ENCODE measurements around the gene ROBO1.
"Not testable (repeated sequence)": the region's sequence is repeated elsewhere in the genome, so short reads cannot be mapped to it uniquely, and the experiment has no call there.

ROBO1 gene

GRCh38 chr3:79314962-79315361 is 452.8 kb downstream of the ROBO1 start:
- DNase-seq (ENCODE audit: low spot score): no peak
- H3K27ac ChIP-seq: no peak overlapping the region
- no peak for TF ChIP-seq CTCF (IDR thresholded peaks at IDR 0.05)
- H3K4me3 ChIP-seq: no peak overlapping the region

- DNase-seq (ENCODE audit: low spot score): no peak
Observed at GRCh38 chr3:79314544-79314943, 453.3 kb downstream of the ROBO1 start.

GRCh38 chr3:79310016-79310415 is 457.8 kb downstream of the ROBO1 start:
- Histone ChIP-seq H3K4me3 (no peak overlapping the region), H3K27ac (no peak overlapping the region)
- DNase-seq (ENCODE audit: low spot score): no peak
- TF ChIP-seq CTCF (IDR thresholded peaks at IDR 0.05): no peak

More at GRCh38 chr3:79314544-79314943, 453.3 kb downstream of the ROBO1 start:
- Histone ChIP-seq H3K27ac (no peak overlapping the region), H3K4me3 (no peak overlapping the region)
- TF ChIP-seq CTCF (IDR thresholded peaks at IDR 0.05): no peak

- no peak overlapping the region for H3K27ac ChIP-seq
- no peak for TF ChIP-seq CTCF (IDR thresholded peaks at IDR 0.05)
- DNase-seq (ENCODE audit: low spot score): no peak
- H3K4me3 ChIP-seq: no peak overlapping the region
Observed at GRCh38 chr3:79306934-79307570, 460.7 kb downstream of the ROBO1 start.

- not testable (repeated sequence) for DNase-seq (ENCODE audit: low spot score); H3K27ac ChIP-seq; H3K4me3 ChIP-seq
Observed at GRCh38 chr3:79299949-79300635, 467.7 kb downstream of the ROBO1 start.

GRCh38 chr3:79297245-79297960 is 470.4 kb downstream of the ROBO1 start:
- Histone ChIP-seq H3K27ac (no peak overlapping the region), H3K4me3 (no peak overlapping the region)
- no peak for DNase-seq (ENCODE audit: low spot score)
- no peak for TF ChIP-seq CTCF (IDR thresholded peaks at IDR 0.05)

GRCh38 chr3:79286882-79287281 is 480.9 kb downstream of the ROBO1 start:
- no peak for TF ChIP-seq CTCF (IDR thresholded peaks at IDR 0.05)
- no peak overlapping the region for H3K27ac ChIP-seq
- no peak for DNase-seq (ENCODE audit: low spot score)
- no peak overlapping the region for H3K4me3 ChIP-seq

Measured in coronary artery (tissue), 2 donors.